GM12874 (cell line): Measurements from ENCODE around the gene NT5DC1.
A peak's percentile ranks its signal among the peaks of the same experiment; 100 is the strongest.

Experiments used
- CTCF ChIP-seq: IDR thresholded peaks from 2 replicates; pipeline ENCODE4 v1.5.1; 2011; ENCODE audit warnings: low read depth, mild to moderate bottlenecking, control low read depth, low read length, moderate library complexity; ENCODE audit not compliant: insufficient read depth

The NT5DC1 gene

GRCh38 chr6:116105247-116105646, 4.6 kb downstream of the NT5DC1 start:
- TF ChIP-seq CTCF, result no peak

- TF ChIP-seq CTCF, result no peak
Measured at GRCh38 chr6:116106146-116106545, 5.5 kb downstream of the NT5DC1 start.

- no peak for TF ChIP-seq CTCF
Measured at GRCh38 chr6:116108836-116109235, 8.2 kb downstream of the NT5DC1 start.

- TF ChIP-seq CTCF, result peak; percentile 75
Measured at GRCh38 chr6:116111552-116112528, 11.2 kb downstream of the NT5DC1 start.

- no peak for TF ChIP-seq CTCF
Measured at GRCh38 chr6:116113386-116113785, 12.7 kb downstream of the NT5DC1 start.

- TF ChIP-seq CTCF, result no peak
Measured at GRCh38 chr6:116115781-116116180, 15.1 kb downstream of the NT5DC1 start.

GRCh38 chr6:116118608-116119007, 18.0 kb downstream of the NT5DC1 start:
- TF ChIP-seq CTCF, result no peak
